B cell (primary cell): ENCODE measurements around the gene DTD1.

Experiments used
- EZH2 ChIP-seq: IDR thresholded peaks from 2 replicates; pipeline ENCODE4 v1.6.1; 2012; ENCODE audit warnings: borderline replicate concordance, low read depth, mild to moderate bottlenecking, moderate library complexity, low read length; ENCODE audit not compliant: insufficient read depth, poor library complexity, severe bottlenecking
- TF ChIP-seq, protein P1 (sequence below): fragments of 200-600 bp; IDR thresholded peaks from one replicate; pipeline ENCODE4 v1.8.0; 2022; ENCODE audit warnings: antibody characterized with exemption, mild to moderate bottlenecking

- TF ChIP-seq, protein P1, sequence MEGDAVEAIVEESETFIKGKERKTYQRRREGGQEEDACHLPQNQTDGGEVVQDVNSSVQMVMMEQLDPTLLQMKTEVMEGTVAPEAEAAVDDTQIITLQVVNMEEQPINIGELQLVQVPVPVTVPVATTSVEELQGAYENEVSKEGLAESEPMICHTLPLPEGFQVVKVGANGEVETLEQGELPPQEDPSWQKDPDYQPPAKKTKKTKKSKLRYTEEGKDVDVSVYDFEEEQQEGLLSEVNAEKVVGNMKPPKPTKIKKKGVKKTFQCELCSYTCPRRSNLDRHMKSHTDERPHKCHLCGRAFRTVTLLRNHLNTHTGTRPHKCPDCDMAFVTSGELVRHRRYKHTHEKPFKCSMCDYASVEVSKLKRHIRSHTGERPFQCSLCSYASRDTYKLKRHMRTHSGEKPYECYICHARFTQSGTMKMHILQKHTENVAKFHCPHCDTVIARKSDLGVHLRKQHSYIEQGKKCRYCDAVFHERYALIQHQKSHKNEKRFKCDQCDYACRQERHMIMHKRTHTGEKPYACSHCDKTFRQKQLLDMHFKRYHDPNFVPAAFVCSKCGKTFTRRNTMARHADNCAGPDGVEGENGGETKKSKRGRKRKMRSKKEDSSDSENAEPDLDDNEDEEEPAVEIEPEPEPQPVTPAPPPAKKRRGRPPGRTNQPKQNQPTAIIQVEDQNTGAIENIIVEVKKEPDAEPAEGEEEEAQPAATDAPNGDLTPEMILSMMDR, result no peak
- TF ChIP-seq EZH2, result no peak
Measured at GRCh38 chr20:18815194-18815942, 227.5 kb downstream of the DTD1 start.
